Activated CD4-positive, alpha-beta T cell treated with anti-CD3 and anti-CD28 coated beads, Interleukin-2, amount 50 U/mL, for 16 hours (primary cell): ENCODE data around the gene SLC17A8.
"Not testable (repeated sequence)": the region's sequence is repeated elsewhere in the genome, so short reads cannot be mapped to it uniquely, and the experiment has no call there.

Experiments used
- DNase-seq: peaks from one replicate; pipeline ENCODE4 v3.0.0-alpha.2; 2020

Gene SLC17A8

DNA sequence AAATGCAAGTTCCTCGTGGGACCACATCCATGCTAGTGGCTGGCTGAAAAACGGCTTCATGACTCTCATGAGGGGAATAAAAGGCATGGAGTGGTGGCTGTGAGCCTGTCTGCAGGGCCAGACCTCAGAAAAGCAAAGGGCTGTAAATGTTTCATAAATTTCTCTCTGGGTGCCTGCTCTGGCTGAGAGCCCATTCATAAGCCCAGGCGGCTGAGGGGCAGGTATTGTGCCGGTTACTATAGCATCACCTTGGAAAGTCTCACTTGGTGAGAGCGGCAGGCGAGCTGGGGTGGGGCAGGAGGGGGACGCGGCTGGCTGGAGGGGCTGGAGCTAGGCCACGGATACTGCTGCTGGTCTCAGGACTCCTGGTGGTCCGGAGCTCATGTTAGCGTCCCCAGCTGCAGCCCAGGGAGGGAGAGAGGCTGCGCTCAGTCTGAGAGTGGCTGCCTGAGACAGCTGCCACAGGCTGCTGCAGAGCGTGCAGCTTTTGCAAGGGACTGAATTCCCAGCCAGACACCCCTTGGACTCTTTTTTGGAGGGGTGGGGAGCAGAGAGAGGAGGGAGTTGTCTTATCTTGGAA lies at the start of gene SLC17A8:
TSS of gene SLC17A8 (plus strand) at position 431 of the 580 bp plus-strand sequence. CDS start 318 bp downstream, outside the sequence.
- DNase-seq: no peak

DNA sequence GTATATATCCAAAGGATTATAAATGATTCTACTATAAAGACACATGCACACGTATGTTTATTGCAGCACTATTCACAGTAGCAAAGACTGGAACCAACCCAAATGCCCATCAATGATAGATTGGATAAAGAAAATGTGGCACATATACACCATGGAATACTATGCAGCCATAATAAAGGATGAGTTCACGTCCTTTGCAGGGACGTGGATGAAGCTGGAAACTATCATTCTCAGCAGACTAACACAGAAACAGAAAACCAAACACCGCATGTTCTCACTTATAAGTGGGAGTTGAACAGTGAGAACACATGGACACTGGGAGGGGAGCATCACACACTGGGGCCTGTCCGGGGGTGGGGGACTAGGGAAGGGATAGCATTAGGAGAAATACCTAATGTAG lies 48.7 kb upstream of the SLC17A8 start:
- not testable (repeated sequence) for DNase-seq

DNA sequence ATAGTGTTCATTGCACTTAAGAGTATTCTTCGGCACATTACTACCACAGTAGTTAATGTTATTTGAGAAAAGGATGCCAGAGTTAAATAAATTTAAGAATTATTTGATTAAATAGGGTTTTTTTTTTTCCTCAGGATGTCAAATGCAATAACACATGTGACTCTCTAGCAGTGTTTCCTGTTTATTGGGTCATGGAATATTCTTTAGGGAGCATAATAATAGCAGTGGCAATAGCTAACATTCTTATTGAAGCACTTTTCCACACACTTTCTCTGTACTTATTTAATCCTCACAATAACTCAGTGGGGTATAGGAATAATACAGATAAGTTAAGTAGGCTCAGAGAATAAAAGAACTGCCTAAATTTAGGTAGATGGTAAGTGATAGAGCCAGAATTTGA lies 45.6 kb upstream of the SLC17A8 start:
- no peak for DNase-seq

DNA sequence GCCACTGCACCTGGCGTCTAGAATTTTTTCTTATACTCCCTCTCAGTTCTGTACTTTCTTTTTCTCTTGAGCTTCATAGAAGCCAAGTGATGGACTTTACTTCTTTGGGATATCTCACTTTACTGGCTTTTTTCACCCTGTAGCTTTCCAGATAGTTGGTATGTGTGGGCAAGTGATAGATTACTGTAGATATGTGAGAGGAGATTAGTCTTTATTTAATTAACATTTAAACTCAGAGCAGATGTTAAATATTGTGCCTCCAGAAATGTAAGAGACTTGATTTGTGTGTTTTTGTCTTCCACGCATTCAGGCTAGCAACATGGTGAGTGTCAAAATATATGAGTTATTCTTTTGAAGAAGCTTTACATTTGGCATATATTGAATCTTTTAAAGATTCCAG lies 39.5 kb upstream of the SLC17A8 start:
- DNase-seq: no peak

DNA sequence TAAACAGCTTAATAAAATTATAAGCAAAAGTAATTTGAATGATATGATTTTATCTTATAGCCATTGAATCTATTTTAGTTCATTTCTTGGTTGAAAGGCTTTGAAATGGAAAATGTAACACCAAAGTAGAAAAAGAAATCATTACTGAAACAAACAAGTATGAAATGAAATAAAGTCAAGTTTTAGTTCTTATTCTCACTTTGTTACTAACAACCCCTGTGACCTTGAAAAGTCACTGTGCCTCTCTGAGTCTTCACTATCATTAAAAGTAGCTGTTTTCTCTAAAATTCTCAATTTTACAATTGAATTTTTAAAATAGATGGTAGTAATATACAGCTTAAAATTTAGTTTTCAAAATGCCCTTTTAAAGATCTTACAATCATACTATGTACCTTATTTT lies 32.4 kb upstream of the SLC17A8 start:
- no peak for DNase-seq

DNA sequence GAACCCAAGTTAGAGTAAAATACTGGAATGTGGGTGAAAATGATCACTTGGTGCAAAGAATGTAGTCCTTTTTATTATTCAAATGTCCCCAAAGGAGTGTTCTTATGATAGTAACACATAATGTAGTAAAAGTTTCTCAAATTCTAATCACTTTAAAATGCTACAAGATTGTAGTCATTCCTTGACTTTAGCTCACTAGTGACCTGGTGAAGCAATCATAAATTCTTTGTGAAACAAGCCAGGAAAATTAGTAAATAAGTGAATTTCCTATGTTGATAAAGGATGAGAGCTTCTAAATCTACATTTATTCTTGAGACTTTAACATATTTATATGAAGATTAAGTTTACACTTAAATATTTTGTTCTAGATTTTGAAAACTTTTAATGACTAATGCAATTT lies 30.7 kb upstream of the SLC17A8 start:
- no peak for DNase-seq

DNA sequence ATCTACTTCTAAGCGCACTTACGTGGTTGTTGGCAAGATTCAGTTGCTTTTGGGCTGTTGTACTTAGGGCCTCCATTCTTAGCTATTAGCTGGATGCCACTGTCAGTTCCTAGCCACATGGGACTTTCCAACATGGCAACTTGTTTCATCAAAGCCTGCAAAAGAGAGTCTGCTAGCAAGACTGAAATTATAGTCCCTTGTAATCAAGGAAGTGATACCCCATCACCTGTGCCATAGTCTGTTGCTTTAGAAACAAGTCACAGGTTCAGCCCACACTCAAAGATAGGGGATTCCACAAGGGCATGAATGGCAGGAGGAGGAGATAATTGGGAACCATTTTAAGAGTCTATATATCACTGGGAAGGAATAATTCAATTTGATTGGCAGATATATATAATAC lies 27.1 kb upstream of the SLC17A8 start:
- DNase-seq: peak; percentile 5

DNA sequence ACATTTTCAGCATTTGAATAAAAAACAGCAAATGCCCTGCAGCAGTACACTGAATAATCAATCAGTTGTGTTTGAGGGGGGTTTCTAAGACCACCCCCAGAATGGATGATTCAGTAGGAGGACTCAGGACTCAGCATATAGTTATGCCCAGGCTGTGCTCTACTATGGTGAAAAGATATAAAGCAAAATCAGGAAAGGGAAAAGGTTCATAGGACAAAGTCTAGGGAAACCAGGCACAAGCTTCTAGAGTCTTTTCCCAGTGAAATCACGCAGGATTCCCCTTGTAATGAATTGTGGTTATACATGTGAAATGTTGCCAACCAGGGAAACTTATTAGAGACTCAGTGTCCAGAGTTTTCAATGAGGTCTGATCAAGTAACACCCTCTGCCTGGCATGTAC lies 25.0 kb upstream of the SLC17A8 start:
- DNase-seq: no peak

DNA sequence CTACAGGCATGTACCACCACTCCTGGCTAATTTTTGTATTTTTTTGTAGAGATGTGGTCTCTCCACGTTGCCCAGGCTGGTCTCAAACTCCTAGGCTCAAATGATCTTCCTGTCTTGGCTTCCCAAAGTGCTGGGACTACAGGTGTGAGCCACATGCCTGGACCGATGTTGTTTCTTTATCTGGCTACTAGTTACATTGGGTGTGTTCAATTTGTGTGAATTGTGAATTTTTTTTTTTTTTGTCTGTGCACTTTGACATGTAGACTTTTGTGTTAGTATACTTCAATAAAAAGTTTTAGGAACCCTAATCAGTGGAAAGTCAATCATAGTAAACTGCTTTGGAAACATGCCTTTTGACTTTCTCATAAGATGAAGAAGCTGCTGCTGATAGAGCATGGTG lies 24.0 kb upstream of the SLC17A8 start:
- DNase-seq: no peak

DNA sequence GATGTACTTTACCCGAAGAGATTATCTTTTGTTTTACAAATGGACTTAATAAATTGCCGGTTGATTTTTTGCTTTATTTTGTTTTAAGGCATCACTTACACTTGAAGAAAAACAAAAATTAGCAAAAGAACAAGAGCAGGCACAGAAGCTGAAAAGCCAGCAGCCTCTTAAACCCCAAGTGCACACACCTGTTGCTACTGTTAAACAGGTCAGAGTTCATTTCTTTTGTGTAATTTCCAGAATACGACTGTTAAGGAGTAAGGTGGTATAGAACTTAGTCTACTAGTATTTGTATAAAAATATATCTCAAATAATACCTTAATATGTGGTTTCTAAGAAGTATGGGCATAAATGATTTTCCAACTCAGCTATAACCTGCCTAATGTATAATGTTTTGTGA lies 19.6 kb upstream of the SLC17A8 start:
- no peak for DNase-seq

DNA sequence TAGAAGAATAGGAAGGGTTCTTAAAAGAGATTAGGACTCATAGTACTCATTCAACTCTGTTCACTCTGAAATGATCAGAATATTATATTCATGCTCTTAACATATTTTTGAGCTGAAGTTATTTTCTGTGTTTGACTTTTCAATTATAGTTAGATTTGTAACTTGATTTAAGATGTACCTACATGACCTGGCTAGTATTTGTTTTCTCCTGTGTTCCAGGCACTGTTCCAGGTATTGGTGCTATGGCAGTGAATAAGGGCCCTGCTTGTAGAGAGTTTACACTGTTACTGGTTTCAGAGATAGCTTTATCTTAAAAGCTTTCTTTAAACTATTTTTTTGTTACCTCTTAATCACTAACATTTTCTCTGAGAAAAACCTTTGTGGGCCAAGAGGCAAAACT lies 19.1 kb upstream of the SLC17A8 start:
- DNase-seq: no peak

DNA sequence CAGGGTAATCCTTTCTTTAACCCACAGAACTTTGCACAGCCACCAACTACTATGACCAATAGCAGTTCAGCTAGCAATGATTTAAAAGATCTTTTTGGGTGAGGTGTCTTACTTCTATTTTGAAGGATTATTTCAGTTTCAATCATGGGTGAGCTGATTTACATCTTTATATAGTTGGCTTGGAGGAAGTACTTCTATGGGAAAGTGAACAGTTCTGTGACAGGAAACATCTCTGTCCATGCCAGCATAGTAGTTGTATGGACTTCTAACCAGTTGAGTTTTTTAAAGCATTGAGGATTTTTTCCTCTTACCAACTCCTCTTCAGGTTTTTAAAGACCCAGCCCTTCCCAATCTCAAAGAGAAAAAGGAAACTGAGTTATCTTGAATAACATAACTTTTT lies 17.8 kb upstream of the SLC17A8 start:
- DNase-seq: no peak

DNA sequence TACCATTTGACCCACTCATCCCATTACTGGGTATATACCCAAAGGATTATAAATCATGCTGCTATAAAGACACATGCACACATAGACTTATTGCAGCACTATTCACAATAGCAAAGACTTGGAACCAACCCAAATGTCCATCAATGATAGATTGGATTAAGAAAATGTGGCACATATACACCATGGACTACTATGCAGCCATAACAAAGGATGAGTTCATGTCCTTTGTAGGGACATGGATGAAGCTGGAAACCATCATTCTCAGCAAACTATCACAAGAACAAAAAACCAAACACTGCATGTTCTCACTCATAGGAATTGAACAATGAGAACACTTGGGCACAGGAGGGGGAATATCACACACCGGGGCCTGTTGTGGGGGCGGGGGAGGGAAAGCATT lies 14.0 kb upstream of the SLC17A8 start:
- DNase-seq: not testable (repeated sequence)

DNA sequence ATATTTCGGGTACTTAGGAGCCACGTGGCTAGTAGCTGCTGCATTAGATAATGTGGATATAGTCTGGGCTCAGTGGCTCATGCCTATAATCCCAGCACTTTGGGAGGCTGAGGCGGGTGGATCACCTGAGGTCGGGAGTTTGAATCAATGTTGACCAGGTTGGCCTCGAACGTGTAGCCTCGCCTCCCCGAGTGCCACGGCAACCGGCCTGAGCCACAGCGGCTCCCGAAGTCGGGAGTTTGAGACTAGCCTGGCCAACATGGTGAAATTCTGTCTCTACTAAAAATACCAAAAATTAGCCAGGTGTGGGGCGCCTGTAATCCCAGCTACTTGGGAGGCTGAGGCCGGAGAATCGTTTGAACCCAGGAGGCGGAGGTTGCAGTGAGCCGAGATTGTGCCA lies 12.5 kb upstream of the SLC17A8 start:
- DNase-seq: not testable (repeated sequence)

DNA sequence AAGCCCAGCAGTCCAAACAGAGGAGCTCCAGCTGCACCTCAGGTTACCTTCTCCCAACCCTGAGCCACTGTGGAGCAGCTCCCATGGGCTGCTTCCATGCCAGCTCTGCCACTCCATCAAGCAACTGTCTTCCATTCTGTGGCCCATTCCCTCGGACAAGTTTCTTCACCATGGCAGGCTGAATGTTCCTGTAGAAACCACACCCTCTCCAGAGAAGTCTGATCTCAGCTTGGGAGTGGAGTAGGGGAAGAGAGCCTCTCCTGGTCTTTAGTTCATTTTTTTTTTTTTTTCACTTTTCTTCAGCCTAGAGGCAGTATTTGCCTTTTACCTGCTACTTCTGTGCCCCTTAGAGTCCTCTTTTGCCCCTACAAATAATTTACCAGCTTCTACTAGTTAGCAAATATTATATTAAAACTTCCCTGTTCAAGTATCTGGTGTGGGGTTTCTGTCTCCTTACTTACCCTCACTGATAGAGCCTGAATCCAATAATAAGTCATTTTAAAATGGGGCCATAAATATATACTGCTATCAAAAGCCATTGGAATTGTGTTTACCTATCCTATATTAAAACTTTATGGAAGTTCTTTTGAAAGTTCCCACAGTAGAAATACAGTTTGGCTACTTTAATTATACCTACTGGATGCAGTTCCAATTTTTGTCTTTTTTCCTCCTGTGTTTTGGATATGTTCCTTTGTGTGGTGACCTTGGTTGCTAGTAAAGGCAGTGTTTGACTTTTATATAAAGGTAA lies 11.7 kb upstream of the SLC17A8 start:
- no peak for DNase-seq

DNA sequence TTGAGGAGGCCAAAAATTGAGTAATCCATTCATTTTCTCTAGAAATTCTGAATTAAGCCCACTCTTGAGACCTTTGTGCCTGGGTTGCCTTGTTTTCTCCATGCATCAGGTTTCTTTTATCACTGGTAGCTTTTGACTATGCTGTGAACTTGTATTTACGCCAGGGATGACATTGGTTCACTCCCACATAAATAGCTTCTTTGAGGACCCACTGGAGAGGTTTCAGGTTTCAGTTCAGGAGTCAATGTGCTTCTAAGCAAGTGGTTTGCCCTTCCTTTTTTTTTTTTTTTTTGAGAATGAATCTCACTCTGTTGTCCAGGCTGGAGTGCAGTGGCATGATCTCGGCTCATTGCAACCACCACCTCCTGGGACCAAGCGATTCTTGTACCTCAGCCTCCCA lies 10.2 kb upstream of the SLC17A8 start:
- no peak for DNase-seq

DNA sequence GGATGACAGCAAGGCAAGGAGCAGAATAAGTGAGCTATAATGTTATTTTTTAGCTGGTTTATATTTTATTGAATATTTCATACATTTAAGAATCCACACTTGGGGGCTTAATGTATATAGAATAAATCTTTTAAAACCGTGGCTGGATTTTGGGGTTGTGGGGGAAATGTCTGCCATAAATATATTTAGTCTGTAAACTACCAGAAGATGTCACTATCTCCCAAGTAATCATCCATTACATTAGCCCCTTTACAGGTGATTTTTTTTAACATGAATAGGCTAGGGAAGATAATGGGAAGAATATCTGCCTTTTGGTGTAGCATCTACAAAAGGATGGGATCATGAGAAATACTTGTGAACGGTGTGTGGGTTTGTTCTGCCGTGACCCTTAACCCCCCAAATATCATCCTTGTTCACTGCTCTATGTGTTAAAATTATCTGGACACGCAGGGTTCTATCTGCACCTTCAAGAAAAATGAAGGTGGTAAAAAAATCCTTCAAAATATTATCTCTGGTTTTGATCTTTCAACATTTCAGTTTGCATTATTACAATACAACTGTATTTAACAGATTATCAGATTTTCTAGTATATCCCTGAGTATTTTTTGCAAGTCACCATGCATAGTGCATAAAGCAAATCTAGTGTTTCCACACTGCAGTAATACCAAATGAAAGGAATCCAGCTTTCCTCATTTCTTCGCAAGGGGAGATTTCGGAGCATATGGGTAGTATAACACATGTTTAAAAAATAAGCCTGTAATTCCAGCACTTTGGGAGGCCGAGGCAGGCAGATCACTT lies 8.0 kb upstream of the SLC17A8 start:
- no peak for DNase-seq

DNA sequence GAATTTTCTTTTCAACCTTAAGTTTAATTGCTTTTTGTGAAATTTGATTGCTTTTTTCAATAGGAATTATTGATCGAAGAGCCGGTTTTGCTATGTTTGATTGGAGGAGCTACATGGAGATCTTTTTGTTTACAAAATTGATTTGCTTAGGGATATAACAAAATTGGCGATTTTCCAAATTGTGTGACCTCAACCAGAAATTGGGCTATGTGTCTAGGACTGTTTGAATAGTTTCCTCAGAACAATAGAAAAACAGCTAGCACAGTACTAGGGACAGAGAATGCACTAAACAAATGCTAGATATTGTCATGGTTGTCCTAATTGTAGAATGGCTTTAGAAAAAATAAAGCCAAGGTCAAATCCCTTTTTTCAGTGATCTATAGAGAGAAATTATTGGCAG lies 2.4 kb downstream of the SLC17A8 start:
- DNase-seq: no peak

DNA sequence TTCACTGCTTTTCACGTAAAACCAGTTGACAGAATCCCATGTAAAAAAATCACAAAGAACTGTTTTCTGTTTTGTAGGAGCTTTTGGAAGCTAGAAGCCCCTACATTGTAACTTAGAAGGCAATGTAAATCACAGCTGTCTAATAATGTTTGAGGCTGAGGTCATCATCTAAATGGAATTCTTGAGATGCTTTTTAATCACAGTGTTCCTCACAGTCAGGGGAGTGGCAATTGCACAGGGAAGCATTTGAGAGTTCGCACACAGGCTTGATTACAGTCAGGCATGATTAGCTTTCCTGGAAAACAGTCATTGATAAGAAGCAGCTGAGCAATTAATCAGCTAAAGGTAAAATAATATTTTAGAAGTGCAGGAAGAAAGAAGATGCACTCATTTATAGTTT lies 2.9 kb downstream of the SLC17A8 start:
- DNase-seq: no peak

DNA sequence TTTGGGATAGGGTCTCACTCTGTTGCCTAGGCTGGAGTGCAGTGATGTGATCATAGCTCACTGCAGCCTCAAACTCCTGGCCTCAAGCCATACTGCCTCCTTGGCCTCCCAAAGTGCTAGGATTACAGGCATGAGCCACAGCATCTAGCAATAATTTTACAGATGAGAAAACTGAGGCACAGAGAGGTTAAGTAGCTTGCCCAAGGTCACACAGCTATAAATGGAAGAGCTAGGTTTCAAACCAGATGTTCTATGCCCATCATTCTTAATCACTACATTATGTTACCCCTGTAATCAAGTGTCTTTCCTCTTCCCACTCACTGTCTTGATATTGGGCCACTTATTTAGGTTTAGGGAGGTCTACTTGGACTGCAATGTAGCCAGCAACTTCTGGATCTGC lies 3.6 kb downstream of the SLC17A8 start:
- no peak for DNase-seq

DNA sequence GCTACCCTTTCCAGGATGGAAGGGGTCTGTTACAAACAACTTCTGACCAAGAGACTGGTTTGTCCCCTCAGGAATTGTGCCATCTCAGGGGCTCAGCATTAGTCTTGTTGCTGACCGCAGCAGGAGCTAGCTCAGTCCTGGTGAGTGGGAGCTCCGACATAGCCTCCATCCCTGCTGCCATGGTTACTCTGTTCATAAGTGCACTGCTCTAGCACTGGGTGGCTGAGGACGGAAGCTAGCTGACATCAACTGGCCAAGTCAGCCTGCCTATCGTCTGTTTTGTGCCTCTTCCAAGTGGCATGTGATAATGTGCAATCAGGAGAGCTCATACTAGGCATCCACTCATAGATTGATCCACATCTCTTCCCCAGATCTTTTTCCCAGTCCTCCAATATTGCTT lies 7.5 kb downstream of the SLC17A8 start:
- no peak for DNase-seq

DNA sequence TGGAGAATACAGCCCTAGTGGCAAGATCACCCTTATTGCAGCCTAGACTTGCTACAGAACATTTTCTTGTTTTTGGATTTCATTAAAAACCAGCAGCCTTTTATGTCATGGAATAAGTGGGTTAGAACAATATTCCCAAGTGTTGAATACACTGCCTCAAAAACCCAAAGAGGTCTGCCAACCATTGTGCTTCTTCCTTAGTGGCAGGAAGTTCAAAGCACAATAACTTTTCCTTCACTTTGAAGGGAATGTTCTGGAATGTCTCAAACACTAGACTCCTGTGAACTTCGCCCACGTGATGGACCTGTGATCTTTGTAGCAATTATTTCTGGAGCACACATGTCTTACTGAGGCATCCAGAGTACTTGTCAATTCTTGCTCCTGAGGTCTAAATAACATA lies 8.5 kb downstream of the SLC17A8 start:
- DNase-seq: no peak

DNA sequence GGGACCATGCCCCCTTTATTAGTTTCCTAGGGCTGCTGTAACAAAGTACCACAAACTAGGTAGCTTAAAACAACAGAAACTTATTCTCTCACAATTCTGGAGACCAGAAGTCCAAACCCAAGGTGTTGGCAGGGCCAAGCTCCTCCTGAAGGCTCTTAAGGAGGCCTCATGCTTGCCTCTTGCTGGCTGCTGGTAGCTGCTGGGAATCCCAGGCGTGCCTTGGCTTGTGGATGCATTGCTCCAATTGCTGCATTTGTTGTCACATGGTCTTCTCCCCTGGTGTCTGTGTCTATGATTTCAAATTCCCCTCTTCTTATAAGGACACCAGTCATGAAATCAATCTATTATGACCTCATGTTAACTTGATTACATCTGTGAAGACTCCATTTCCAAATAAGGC lies 11.2 kb downstream of the SLC17A8 start:
- DNase-seq: no peak

DNA sequence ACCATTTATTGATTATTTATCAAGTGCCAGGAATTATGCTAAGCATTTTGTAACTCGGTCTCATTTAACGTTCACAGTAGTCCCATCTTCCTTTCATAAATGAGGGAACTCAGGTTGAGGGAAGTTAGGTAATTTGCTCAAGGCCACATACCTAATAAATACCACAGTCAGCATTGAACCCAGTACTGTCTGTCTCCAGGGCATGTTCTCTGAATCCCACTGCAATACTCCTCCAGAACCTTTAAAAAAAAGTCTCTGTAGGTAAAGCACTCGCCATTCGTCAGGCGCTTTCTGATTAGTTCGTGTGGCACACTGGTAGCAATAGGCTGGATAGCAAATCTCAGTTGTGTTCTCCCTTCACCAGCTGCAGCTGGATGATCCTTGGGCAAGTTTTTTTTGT lies 14.3 kb downstream of the SLC17A8 start:
- no peak for DNase-seq
